ENCODE measurements around the gene NTF4.

GRCh38 chr19:49022116-49022515 lies 42.5 kb downstream of the NTF4 start:
- TF ChIP-seq CTCF (IDR thresholded peaks at IDR 0.05; ENCODE audit: low read depth, low read length) (no peak), POLR2A (IDR thresholded peaks at IDR 0.05; ENCODE audit: extremely low read depth, insufficient read length) (no peak), MAX (IDR thresholded peaks at IDR 0.05; ENCODE audit: low read depth, low read length) (no peak)

All from NB4 (cell line).